Middle frontal gyrus (tissue), 1 donor: ENCODE data around the gene NKAIN2.

ENCODE experiments used
- DNase-seq: peaks from one replicate; pipeline ENCODE4 v3.0.0-alpha.2; 2015; ENCODE audit warnings: low spot score; ENCODE audit errors: extremely low spot score

NKAIN2 gene

DNA sequence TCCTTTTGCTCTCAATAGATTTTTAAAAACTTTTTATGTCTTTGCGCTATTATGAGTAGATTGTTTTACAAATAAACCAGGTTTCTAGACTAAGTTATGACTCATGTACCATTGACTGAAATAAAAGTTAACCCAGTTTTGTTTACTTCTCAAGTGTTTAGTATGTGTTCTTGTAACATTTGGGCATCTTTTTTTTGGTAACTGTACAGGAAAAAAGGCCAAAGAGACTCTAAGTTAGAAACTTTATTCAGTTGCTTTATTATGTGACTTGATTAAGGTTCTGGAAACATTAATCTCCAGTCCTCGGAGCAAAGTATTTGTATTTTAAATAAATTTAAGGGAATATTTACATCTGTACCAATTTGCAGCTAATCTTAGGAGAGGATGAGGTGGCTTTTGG lies 2.9 kb downstream of the NKAIN2 start:
- DNase-seq: no peak

DNA sequence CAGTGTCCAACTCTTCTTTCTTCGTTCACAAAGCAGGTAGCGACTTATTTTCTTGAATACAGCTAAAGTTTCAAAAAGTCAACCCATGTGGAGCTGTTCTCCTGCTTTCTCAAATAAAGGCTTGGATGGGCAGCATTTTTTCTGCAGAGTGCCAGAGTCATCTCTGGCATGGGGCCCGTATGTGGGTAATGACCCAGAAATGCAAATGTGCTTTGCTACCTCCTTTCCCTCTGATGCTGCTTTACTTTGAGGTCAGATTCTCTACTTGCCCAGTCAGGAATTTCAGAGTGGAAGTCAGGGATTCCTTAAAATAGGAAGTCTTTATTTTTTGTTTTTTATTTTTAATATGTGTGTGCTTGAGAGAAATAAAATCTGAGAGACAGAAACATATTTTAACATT lies 4.9 kb downstream of the NKAIN2 start:
- DNase-seq: no peak

DNA sequence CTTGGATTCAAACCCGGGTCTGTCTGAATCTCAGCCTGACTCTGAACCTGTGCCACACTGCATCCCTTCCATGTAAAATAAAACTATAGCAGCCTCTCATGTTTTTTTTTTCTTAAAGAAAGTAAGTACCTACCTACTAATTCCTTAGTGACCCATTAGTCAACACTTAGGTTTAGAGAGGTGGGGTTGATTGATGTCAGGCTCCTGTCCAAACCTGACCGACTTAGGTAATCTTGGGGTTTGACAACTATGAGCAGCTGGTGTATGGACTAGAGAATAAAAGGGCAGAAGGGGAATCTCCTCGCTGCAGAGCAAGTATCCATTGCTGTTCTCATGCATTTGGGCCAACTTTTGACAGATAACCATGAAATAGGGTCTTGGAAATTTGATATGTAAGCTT lies 6.5 kb downstream of the NKAIN2 start:
- no peak for DNase-seq

DNA sequence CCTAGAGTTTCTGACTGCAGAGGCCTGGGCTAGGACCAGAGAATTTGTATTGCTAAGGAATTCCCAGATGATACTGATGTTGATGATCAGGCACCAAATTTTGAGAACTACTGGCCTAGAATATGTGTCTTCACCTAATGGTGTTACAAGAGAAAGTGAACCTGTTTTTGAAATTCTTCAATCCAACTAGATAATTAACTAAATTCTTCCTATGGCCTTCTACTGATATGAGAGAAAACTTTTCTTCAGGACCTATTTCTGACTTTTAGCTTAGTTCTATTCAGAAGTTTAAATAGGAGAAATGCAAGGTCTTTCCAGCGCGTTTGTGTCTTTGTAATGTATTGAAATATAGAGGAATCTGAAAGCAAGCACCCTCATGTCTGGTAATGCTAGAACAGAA lies 7.3 kb downstream of the NKAIN2 start:
- no peak for DNase-seq

DNA sequence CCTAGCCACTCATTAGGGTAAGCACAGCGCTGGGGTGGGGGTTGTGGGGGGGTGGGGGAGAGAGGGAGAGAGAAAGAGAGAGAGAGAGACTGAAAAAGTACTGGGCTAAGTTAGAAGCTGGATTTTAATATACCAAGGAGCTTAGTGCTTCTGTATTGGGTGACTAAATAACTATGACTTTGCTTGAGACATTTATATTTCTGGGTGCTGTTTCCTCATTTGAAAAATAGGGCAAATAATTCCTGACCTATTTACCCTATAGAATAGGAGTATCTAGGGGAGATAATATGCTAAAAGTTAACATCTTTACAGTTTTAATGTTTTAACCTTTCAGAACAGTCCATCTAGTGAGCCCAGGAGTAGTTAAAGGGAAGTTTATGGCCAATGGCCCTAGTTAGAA lies 7.7 kb downstream of the NKAIN2 start:
- no peak for DNase-seq

DNA sequence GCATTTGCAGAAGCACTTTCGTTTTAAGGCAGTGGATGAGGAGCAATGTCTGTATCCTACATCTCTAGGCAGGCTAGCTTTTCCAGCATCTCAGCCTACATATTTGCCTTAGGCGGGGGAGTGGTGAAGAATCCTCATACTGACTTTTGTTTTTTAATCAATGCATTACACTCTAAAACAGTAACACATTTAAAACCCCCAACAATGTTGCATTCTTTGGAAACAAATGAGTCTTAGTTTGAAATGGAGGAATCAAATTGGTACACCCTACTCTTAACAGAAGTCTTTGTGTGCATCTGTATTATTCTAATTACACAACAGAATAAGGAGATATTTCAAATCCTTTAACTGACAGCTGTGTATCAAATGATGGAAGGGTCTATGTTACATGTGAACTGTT lies 9.0 kb downstream of the NKAIN2 start:
- DNase-seq: no peak

DNA sequence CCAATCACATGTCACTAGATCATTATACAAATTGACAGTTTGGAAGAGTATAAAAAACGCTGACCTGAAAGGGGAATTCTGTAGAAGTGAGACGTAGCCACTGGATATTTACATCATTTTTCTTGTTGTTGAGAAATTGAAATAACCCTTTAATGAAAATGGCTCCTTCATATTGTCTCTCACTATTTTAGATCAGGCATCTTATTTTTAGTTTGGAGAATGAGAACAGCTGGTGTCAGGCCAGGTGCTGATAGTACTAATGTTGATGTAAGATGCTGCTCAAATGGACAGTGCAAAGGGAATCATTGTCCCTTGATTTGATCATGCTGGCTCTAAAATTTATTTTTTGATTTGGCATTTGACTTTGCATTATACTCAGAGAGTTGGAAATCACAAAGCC lies 17.4 kb downstream of the NKAIN2 start:
- DNase-seq: no peak

DNA sequence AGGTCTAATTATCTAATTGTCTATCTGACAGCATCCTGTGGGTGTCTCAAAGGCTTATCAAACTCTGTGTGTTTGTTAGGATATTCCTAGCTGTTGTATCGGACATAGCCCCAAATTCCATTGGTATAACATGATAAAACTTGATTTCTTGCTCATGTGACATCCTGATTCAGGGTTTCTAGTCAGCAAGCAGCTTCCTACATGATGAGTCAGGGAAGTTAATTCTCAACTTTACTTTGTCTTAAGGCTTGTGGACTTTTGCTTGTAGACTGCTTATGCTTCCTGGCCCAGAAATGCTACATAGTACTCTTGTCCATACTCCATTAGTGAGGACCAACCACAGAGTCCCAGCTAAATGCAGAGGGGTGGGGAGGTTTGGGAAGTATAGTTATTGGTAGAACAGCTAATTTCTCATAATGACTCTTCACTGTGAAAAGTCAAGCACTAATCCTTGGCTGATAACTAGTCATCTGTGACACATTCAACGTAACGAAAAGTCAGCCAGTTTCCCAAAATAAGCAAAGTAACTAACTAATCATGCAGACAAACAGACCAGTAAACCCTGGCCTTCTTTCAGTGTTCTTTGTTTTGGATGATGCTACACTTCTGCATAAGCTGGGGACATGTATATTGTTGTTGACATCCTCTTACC lies 25.8 kb downstream of the NKAIN2 start:
- DNase-seq: no peak

DNA sequence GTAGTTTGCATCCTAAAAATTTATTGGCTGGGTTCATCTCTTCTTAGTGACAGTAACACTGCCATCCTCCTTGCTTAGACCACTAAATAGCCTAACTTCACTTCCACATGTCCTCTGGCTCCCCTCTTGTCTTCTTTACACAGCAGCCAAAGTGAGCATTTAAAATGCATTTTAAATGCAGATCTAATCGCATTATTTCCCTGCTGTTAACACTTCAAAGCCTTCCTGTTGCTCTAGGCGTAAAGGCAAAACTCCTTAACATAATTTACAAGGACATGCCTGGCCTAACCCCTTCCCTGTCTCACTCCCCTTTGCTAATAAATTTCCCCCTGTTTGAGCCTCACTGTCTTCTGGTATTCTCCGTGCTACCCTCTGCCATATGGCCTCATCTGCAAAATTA lies 26.5 kb downstream of the NKAIN2 start:
- DNase-seq: no peak

DNA sequence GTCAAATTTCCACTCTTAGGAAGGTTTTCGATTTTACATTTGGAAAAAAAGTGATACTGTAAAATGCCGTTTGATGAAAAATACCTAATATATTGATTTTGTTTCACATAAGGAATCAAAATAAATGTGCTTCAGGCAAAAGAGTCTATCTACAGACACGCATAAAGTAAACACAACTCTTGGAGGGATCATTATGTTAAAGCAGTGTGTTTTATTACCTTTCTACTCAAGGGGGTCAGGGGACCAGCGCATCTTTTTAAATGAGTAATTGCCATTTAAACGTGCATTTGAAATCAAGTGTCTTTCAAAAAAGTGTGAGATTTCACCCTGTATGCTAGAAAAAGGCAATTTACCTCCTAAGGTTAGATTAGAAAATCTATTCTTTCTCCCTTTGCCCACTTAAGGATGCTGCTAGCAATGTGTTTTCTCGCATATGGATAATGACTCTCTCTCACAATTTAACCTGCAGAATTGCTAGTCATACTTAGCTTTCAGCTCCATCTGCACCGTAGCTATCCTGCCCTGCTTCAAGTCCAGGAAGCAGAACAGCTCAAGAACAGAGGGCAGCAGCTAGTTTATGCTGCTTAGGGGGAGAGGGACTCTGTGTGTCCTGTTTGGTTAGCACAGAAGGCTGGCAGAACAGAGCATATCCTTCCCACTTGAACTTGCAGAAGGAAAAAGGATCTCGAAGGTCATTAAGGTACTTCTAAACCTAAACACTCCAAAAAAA lies 35.0 kb downstream of the NKAIN2 start:
- no peak for DNase-seq

DNA sequence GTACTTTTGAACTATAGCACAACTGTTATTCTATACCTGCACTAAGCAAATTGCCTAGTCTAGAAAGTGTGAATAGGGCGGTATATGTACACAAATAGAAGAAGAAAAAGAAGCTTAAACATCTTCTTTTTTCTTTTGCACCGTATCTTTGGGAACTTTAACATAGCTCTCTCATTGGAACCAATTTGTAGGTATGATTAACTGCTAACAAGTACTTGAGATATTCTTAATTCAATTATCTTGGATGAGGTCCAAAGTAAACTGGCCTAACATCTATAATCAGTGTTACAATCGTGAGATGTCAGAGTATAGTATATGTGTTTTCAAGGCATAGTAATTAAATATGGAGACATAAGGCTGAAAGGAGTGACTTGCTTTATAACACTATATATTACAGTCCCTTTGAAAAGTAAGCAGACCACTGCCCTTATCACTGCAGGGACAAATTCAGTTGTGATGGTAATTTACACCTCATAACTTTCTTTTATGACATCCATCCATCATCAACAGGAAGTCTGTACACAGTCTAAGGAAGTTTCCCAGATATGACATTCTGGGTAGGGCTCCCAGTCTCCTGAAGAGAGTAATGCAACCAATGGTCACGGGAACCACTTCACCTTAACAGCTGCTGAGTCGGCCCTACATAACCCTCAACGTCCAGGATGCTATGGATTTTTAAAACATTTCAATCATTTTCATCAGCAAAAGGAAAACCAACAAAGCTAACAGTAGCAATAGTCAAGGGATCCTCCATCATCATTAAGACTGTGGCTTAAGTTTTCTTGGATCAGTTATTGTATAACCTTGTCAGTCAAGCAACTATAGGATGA lies 37.6 kb downstream of the NKAIN2 start:
- no peak for DNase-seq

DNA sequence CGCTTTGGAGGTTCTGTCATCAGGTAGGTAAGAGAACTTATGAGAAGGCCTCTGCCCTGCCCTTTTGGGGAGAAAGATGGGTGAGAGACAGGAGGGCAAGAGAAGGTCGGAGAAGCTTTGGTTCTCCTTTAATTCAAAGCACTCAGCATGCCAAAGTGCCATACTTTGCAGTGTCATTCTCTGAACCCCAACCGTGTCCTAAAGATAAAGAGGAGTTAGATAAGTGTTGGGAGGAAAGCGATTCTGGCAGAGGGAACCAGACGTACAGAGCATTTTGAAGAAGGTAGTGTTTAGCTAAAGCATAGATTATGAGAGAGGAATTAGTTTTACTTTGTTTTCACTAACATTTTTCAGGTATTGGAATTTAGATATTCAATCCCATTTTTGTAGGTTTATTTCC lies 40.3 kb downstream of the NKAIN2 start:
- DNase-seq: no peak

DNA sequence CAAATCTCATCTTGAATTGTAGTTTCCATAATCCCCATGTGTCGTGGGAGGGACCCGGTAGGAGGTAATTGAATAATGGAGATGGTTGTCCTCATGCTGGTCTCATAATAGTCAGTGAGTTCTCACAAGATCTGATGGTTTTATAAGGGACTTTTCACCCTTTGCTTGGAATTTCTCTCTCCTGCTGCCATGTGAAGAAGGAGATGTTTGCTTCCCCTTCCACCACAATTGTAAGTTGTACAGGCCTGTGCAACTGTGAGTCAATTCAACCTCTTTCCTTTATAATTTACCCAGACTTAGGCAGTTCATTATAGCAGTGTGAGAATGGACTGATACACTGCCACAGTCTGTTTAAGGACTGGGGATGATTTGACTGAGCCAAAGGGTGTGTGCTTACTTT lies 44.7 kb downstream of the NKAIN2 start:
- no peak for DNase-seq

DNA sequence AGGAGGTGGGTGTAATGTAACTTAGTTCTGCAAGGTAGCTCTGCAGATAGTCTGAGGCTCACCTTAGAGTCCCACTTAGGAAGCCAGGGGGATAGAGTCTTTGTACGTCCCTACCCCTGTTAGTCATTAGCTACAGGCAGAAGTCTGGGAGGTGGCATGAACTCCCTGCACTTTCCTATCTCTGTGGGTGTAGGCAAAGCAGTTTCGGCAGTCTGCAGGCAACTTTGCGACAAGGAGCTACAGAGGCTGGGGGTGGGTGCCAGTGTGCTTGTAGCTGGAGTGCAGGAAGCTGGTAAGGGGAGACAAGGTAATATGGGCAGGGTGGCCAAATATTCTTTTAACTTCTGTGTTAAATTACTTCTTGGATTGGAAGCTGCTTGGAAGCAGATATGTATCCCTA lies 45.7 kb downstream of the NKAIN2 start:
- DNase-seq: no peak

DNA sequence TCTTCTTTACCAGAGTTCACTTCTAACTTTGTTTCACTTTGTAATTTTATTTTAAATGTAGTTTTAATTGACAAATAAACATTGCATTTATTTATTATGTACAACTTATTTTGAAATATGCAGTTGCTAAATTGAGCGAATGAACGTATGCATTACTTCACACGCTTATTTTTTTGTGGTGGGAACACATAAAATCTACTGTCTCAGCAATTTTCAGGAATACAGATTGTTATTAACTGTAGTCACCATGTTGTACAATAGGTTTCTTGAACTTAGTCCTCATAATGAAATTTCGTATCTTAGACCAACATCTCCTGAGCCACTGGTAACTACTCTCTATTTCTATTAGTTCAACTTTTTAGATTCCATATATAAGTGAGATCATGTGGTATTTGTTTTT lies 46.9 kb downstream of the NKAIN2 start:
- no peak for DNase-seq

DNA sequence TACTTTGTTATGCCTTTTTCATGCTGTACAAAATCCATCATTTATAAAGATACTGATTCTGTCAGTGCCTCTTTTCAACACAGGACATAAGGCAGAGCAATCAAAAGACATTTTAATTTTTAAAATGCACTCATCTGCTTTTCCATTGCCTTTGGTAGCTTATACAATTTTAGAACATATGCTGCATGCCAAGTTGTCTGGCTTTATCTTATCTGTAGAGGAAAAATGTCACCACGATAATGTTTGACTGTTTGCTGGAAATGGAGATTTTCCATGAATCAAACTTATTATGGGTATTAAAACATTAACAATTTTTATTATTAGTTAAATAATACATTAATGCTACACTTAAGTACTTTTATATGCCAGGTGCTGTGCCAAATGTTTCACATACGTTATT lies 50.5 kb downstream of the NKAIN2 start:
- DNase-seq: no peak

DNA sequence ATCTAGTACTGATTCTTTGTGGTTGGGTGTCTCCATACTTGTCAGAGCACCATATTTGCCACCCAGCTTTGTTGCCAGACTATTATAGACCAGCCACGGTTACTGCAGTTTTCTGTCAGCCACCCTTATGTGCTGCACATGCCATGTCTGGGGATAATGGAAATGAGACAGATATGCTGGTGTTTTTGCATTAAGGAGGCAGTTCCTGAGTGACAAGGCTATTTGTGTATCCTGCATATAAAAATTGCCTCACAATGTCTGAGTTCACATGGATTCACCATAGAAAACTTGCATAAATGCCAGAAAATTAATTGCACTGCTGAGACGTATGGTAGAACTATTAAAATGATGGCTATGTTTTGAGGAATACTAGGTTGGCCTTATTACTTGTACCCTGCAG lies 51.8 kb downstream of the NKAIN2 start:
- DNase-seq: no peak

DNA sequence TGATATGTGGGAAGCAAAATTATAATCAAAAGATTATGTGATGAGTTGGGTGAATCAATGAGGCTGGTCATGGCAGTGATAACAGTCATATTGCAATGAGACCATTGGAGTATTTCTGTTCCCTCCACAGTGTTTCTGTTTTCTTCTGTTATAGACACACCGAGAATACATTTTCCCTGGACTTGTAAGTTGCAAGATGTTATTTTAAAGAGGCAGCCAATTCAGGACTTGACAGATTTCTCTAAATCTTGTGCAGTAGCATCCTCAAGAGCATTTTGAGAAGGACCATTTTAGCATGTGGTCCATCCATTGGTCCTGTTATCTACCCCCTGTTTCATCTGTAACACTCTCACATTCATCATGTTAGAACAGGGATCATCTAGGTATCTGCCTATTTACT lies 55.6 kb downstream of the NKAIN2 start:
- DNase-seq: no peak

DNA sequence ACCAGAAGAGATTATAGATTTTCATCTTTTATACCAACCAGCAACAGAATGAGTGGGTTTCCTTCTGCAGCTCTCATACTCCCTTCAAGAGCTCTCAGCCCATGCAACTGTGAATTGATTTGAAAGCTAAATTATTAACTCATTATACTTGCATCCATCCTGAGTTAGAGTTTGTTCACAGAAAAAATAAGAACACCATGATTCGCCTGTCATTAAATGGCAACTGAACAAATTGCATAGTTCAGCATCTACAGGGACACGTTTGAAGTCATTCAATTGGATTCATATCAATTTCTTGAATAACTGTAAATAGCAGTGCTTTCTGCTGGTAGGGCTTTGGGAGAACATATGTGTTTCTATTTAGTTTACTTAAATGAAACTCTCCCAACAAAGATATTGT lies 65.7 kb downstream of the NKAIN2 start:
- DNase-seq: no peak

DNA sequence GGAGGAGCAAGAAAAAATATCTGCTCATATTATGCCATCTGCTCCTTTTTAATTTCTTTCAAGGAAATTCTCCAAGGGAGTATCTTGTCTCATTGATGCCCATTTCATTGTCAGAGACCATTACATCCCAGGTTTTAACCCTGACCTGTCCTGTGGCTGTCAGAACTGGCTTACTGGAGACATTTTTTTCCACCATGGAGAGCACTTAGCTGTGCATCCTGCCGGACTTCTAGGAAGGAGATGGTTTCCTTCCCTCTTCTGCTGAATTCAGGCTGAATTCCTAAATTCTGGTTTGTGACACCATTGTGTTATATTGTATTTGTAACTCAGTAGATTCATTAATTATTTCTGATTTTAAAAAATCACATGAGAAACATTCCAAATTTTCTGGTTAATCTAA lies 70.3 kb downstream of the NKAIN2 start:
- no peak for DNase-seq

DNA sequence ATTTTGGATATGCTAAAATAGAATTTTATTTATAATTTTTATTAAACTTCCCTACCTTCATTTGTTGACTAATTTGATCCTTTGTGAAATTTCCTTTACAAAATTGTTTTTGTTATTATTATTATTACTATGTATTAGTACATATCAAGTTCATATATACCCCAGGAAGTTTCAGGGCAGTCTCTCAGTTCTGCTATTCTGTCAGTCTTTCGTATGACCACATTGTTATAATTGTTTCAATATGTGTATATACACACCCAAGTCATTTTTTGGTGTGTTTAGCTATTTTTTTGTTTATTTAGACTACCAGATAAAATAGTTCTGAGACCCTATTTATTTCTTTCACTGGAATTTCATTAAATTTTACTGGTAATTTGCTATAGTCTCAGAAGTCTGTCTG lies 72.1 kb downstream of the NKAIN2 start:
- DNase-seq: no peak

DNA sequence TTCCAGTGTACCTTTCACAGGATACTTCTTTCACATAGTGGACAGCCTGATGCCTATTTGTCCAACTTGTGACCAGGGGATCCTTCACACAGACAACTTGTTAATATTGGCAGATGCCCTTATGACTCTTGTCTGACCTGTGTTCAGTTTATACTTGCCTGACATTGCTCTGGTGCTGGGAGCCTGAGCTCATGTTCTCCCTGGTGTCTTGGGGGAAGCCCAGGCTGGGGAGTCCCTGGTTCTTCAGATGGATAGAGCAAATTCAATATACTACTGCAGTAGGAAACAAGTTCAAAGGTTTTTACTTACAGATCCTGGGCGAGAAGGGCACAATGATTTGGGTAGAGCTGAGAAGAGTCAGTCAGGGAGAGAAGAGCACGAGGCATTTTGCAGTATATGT lies 76.1 kb downstream of the NKAIN2 start:
- no peak for DNase-seq
